OCI-LY1 (cell line): ENCODE measurements around the gene NWD2.
"Not testable (repeated sequence)": the region's sequence is repeated elsewhere in the genome, so short reads cannot be mapped to it uniquely, and the experiment has no call there.

ENCODE experiments used
- H2AFZ ChIP-seq: fragments of 200-600 bp; sonication (generic), shearing (Covaris generic); 2 replicates; pipeline ENCODE4 v1.6.0; 2014; ENCODE audit warnings: antibody characterized with exemption, mild to moderate bottlenecking, low read length
- H3F3A ChIP-seq: fragments of 200-600 bp; sonication (generic), shearing (Covaris generic); 2 replicates; pipeline ENCODE4 v1.6.0; 2014; ENCODE audit warnings: mild to moderate bottlenecking, antibody characterized with exemption, low read length, moderate library complexity; ENCODE audit not compliant: insufficient read depth
- H3K27ac ChIP-seq: fragments of 200-600 bp; sonication (generic); 2 replicates; pipeline ENCODE4 v1.5.1; 2014; ENCODE audit warnings: low read length, mixed run types, mild to moderate bottlenecking, low read depth; ENCODE audit not compliant: poor library complexity, severe bottlenecking
- H3K27me3 ChIP-seq: fragments of 200-600 bp; sonication (generic); 2 replicates; pipeline ENCODE4 v1.6.0; 2014; ENCODE audit warnings: antibody characterized with exemption, mild to moderate bottlenecking, low read length, moderate library complexity; ENCODE audit not compliant: insufficient read depth
- H3K36me3 ChIP-seq: fragments of 200-600 bp; sonication (generic); 2 replicates; pipeline ENCODE4 v1.6.1; 2014; ENCODE audit warnings: mild to moderate bottlenecking, antibody characterized with exemption, low read length, moderate library complexity, mixed read lengths; ENCODE audit not compliant: insufficient read depth
- H3K4me1 ChIP-seq: fragments of 200-600 bp; sonication (generic); 2 replicates; pipeline ENCODE4 v1.5.1; 2014; ENCODE audit warnings: mild to moderate bottlenecking, low read length, moderate library complexity; ENCODE audit not compliant: insufficient read depth, severe bottlenecking
- H3K4me2 ChIP-seq: fragments of 200-600 bp; sonication (generic), shearing (Covaris generic); 2 replicates; pipeline ENCODE4 v1.6.1; 2014; ENCODE audit warnings: low read length
- H3K4me3 ChIP-seq: fragments of 200-600 bp; sonication (generic); 2 replicates; pipeline ENCODE4 v1.5.1; 2014; ENCODE audit warnings: low read length, low read depth, mild to moderate bottlenecking, mixed read lengths; ENCODE audit not compliant: poor library complexity, severe bottlenecking
- H3K79me2 ChIP-seq: fragments of 200-600 bp; shearing (Covaris generic); 2 replicates; pipeline ENCODE4 v1.6.1; 2016; ENCODE audit warnings: mixed run types, low read length, mixed read lengths; ENCODE audit not compliant: insufficient read depth
- H3K9ac ChIP-seq: fragments of 200-600 bp; sonication (generic), shearing (Covaris generic); 2 replicates; pipeline ENCODE4 v1.6.1; 2014; ENCODE audit warnings: mild to moderate bottlenecking, low read length, mixed read lengths
- H3K9me2 ChIP-seq: fragments of 200-600 bp; sonication (generic), shearing (Covaris generic); 2 replicates; pipeline ENCODE4 v1.6.1; 2014; ENCODE audit warnings: low read depth, mild to moderate bottlenecking, low read length, mixed read lengths
- H3K9me3 ChIP-seq: fragments of 200-600 bp; shearing (Covaris generic); 2 replicates; pipeline ENCODE4 v1.6.1; 2014; ENCODE audit warnings: low read length, mixed read lengths
- H4K20me1 ChIP-seq: fragments of 200-600 bp; sonication (generic), shearing (Covaris generic); 2 replicates; pipeline ENCODE4 v1.6.0; 2016; ENCODE audit warnings: mild to moderate bottlenecking, low read length; ENCODE audit not compliant: insufficient read depth
- CTCF ChIP-seq: fragments of 200-600 bp; sonication (generic), shearing (Covaris generic); IDR thresholded peaks from 2 replicates; pipeline ENCODE4 v1.5.1; 2017; ENCODE audit warnings: mild to moderate bottlenecking, antibody characterized with exemption, low read length, moderate library complexity, mixed read lengths
- EZH2 ChIP-seq: fragments of 200-600 bp; sonication (generic), shearing (Covaris generic); IDR thresholded peaks from 2 replicates; pipeline ENCODE4 v1.8.0; 2017; ENCODE audit warnings: borderline replicate concordance, mixed run types, mild to moderate bottlenecking, antibody characterized with exemption, low read length, moderate library complexity, mixed read lengths

The NWD2 gene

GRCh38 chr4:37244583-37245390 is at the start of gene NWD2:
Gene NWD2, plus strand, starts transcription at chr4:37244743. Its CDS starts 325 bp downstream, at chr4:37245068.
- Histone ChIP-seq H3K79me2 (no peaks in the 10 kb centered on the region), H3K36me3 (no peaks in the 10 kb centered on the region), H4K20me1 (no peaks in the 10 kb centered on the region), H3K4me1 (no peaks in the 10 kb centered on the region), H3K27me3 (0 out of 2 replicates have a peak, but pooled peaks cover 3% of the 10 kb centered on the region), H3F3A (no peaks in the 10 kb centered on the region), H3K9me3 (no peaks in the 10 kb centered on the region), H3K9me2 (no peaks in the 10 kb centered on the region), H3K4me2 (no peak within 1 kb of the TSS), H3K4me3 (no peak within 1 kb of the TSS), H3K27ac (no peak within 1 kb of the TSS), H3K9ac (no peak within 1 kb of the TSS), H2AFZ (no peak within 1 kb of the TSS)
- TF ChIP-seq EZH2: no peak
- no peak for TF ChIP-seq CTCF

GRCh38 chr4:37197899-37198298 is 46.6 kb upstream of the NWD2 start:
- no peak overlapping the region for H3K9ac ChIP-seq
- H3K4me2 ChIP-seq: no peak overlapping the region
- H3K79me2 ChIP-seq: no peaks in the 10 kb centered on the region
- no peaks in the 10 kb centered on the region for H3K36me3 ChIP-seq
- no peaks in the 10 kb centered on the region for H3K9me3 ChIP-seq
- H2AFZ ChIP-seq: no peak overlapping the region
- TF ChIP-seq CTCF: no peak
- TF ChIP-seq EZH2: no peak
- no peaks in the 10 kb centered on the region for H3K4me1 ChIP-seq
- no peaks in the 10 kb centered on the region for H3K9me2 ChIP-seq
- H3K4me3 ChIP-seq: no peak overlapping the region
- no peaks in the 10 kb centered on the region for H3K27me3 ChIP-seq
- no peaks in the 10 kb centered on the region for H3F3A ChIP-seq
- H4K20me1 ChIP-seq: no peaks in the 10 kb centered on the region
- no peak overlapping the region for H3K27ac ChIP-seq

GRCh38 chr4:37204740-37205139 is 39.8 kb upstream of the NWD2 start:
- H3K27me3 ChIP-seq, H3K9me3 ChIP-seq, H3K4me3 ChIP-seq, H3K27ac ChIP-seq, H3K4me1 ChIP-seq, H4K20me1 ChIP-seq, H3K9me2 ChIP-seq, H2AFZ ChIP-seq, H3K4me2 ChIP-seq, H3K36me3 ChIP-seq, H3K79me2 ChIP-seq, H3K9ac ChIP-seq, H3F3A ChIP-seq: not testable (repeated sequence)

- Histone ChIP-seq H3K9me2 (no peaks in the 10 kb centered on the region), H3K79me2 (no peaks in the 10 kb centered on the region), H4K20me1 (no peaks in the 10 kb centered on the region), H3K4me2 (no peak overlapping the region), H3K9me3 (no peaks in the 10 kb centered on the region), H3K27ac (no peak overlapping the region), H3K4me1 (no peaks in the 10 kb centered on the region), H3K27me3 (no peaks in the 10 kb centered on the region), H3K9ac (no peak overlapping the region), H3F3A (no peaks in the 10 kb centered on the region), H3K36me3 (no peaks in the 10 kb centered on the region), H3K4me3 (no peak overlapping the region), H2AFZ (no peak overlapping the region)
- TF ChIP-seq CTCF: no peak
- no peak for TF ChIP-seq EZH2
Measured at GRCh38 chr4:37216209-37216608, 28.3 kb upstream of the NWD2 start.
